ENCODE measurements around the gene ARHGAP26. TPM values are rescaled to one million over a fixed set of nuclear protein-coding genes. Genes with fewer than 3 reads are reported as not detected.

The ARHGAP26 gene
- total and polyA plus RNA-seq, 2 experiments from 2014 or later, result 9.5 to 16.8 TPM

GRCh38 chr5:143017992-143018391 is 247.8 kb downstream of the ARHGAP26 start:
- no peaks in the 10 kb centered on the region for H3F3A ChIP-seq (replicated peaks; ENCODE audit: low read depth)
- Mint-ChIP-seq H3K27me3 (ENCODE audit: insufficient read depth, low read depth, poor library complexity) (no peaks in the 10 kb centered on the region), H3K27ac (no peak overlapping the region), H3K4me3 (no peak overlapping the region), H3K9me3 (peaks cover 4% of the 10 kb centered on the region; the same call in 2 of the 3 replicates), H3K36me3 (ENCODE audit: low read depth) (peaks cover 11% of the 10 kb centered on the region; the same call in 2 of the 3 replicates), H3K4me1 (peaks cover 29% of the 10 kb centered on the region)
- no peaks in the 10 kb centered on the region for H3K27me3 ChIP-seq (ENCODE audit: insufficient read depth)
- H3K27ac ChIP-seq (ENCODE audit: low read depth), result no peak overlapping the region
- H3K4me2 ChIP-seq, result no peak overlapping the region
- H3K4me3 ChIP-seq, result no peak overlapping the region
- H2AFZ ChIP-seq, result no peak overlapping the region
- peaks cover 16% of the 10 kb centered on the region for H3K4me1 ChIP-seq (ENCODE audit: insufficient read depth)
- no peaks in the 10 kb centered on the region for H3K9me2 ChIP-seq (ENCODE audit: insufficient read depth)
- H3K36me3 ChIP-seq (ENCODE audit: insufficient read depth), result no peaks in the 10 kb centered on the region
- no peak for DNase-seq (ENCODE audit: low spot score)
- H3K79me2 ChIP-seq (replicated peaks; ENCODE audit: insufficient read depth), result no peaks in the 10 kb centered on the region
- no peak for ATAC-seq
- TF ChIP-seq ETS1 (IDR thresholded peaks at IDR 0.05) (no peak), JUNB (IDR thresholded peaks at IDR 0.05; ENCODE audit: unreplicated experiment) (no peak), EZH2 (IDR thresholded peaks at IDR 0.05; ENCODE audit: low read depth, unreplicated experiment) (no peak), STAT1 (IDR thresholded peaks at IDR 0.05; ENCODE audit: unreplicated experiment) (no peak), POLR2AphosphoS5 (IDR thresholded peaks at IDR 0.05; ENCODE audit: low read depth) (no peak), ZNF462 (CRISPR knock-in tag; IDR thresholded peaks at IDR 0.05) (no peak), ZNF331 (CRISPR knock-in tag; IDR thresholded peaks at IDR 0.05; ENCODE audit: low read depth) (no peak), REST (IDR thresholded peaks at IDR 0.05; ENCODE audit: unreplicated experiment) (no peak), ZNF114 (CRISPR knock-in tag; IDR thresholded peaks at IDR 0.05) (no peak), CREB1 (CRISPR knock-in tag; IDR thresholded peaks at IDR 0.05; ENCODE audit: low read depth) (no peak), NANOG (IDR thresholded peaks at IDR 0.05; ENCODE audit: borderline replicate concordance) (no peak), EZH2phosphoT487 (IDR thresholded peaks at IDR 0.05; ENCODE audit: unreplicated experiment) (no peak), CTCF (conservative IDR thresholded peaks at IDR 0.05; ENCODE audit: low read depth in 2 of 2) (no peak)
- no peaks in the 10 kb centered on the region for H4K20me1 ChIP-seq (replicated peaks; ENCODE audit: insufficient read depth)

Measured in GM23338 (cell line).